Stomach (tissue), 9 donors: ENCODE results near the gene BHLHA9. TPM values are rescaled to one million over a fixed set of nuclear protein-coding genes. Genes with fewer than 3 reads are reported as not detected.

Experiments used
- DNase-seq, 2 donors: peaks; one replicate each; pipeline versions ENCODE4 v3.0.0 to v3.0.0-alpha.2; 2013 to 2019
- H3K27ac ChIP-seq, 5 donors: fragments of 200-600 bp in 4 of 5; sonication (generic) in 4 of 5; one replicate each; pipeline ENCODE4 v1.5.1; 2013 to 2019; ENCODE audit warnings: mild to moderate bottlenecking in 1 of 5, moderate library complexity in 1 of 5
- H3K27me3 ChIP-seq, 3 donors: fragments of 200-600 bp; sonication (generic); one replicate each; pipeline ENCODE4 v1.5.1; 2017 to 2019; ENCODE audit warnings: mixed run types in 1 of 3
- H3K36me3 ChIP-seq, 4 donors: fragments of 200-600 bp; sonication (generic); 1 replicate in 3 of 4; 2 replicates in 1 of 4; pipeline ENCODE4 v1.5.1; 2016 to 2019
- H3K4me1 ChIP-seq, 4 donors: fragments of 200-600 bp; sonication (generic); one replicate each; pipeline ENCODE4 v1.5.1; 2016 to 2019
- H3K4me3 ChIP-seq, 4 donors: fragments of 200-600 bp; sonication (generic) in 3 of 4; one replicate each; pipeline ENCODE4 v1.5.1; 2016 to 2019; ENCODE audit warnings: mild to moderate bottlenecking in 1 of 4
- H3K9me3 ChIP-seq, 4 donors: fragments of 200-600 bp; sonication (generic); one replicate each; pipeline ENCODE4 v1.5.1; 2016 to 2019
- EP300 ChIP-seq: sonication (generic); formaldehyde crosslinking; IDR thresholded peaks from one replicate; pipeline ENCODE4 v1.6.1; 2017; ENCODE audit warnings: antibody characterized with exemption
- POLR2A ChIP-seq, 4 donors: fragments of 450-650 bp; IDR thresholded peaks; one replicate each; pipeline ENCODE4 v1.6.1; 2016; ENCODE audit warnings: antibody characterized with exemption in 4 of 4, control low read depth in 2 of 4, mild to moderate bottlenecking in 1 of 4, moderate library complexity in 1 of 4
- POLR2AphosphoS5 ChIP-seq, 3 donors: sonication (generic); formaldehyde crosslinking; IDR thresholded peaks; one replicate each; pipeline ENCODE4 v1.6.1; 2016; ENCODE audit warnings: antibody characterized with exemption in 3 of 3
- WGBS, 5 donors: extraction: QIAGEN DNeasy Blood & Tissue Kit in 3 of 5; methylation state at CpG; one replicate each; pipeline versions ENCODE4 v1.1.5 to v1.1.7; 2013 to 2018; 5-methylcytosine and 5-hydroxymethylcytosine counted together
- intact Hi-C: fragments of 100-400 bp; cut with DNase I; formaldehyde crosslinking; loops from one replicate; pipeline ENCODE4 v1.15.1; 2023; ENCODE audit warnings: low total_unique reads
- polyA plus RNA-seq, 3 donors: library from polyadenylated mRNA; stranded (reverse); fragments of 200-250 nt; gene quantifications; one replicate each; pipeline ENCODE4 v1.2.3, GENCODE V29; 2013
- total RNA-seq, 5 donors: library from RNA; depleted of rRNA; stranded (reverse); fragments of >200 nt; gene quantifications; one replicate each; pipeline versions ENCODE4 v1.1.0 to v1.2.3, GENCODE V29; 2014 to 2016
- TF ChIP-seq, protein P1 (sequence below), 7 experiments: fragments of 450-650 bp in 4 of 7; fragments of 200-600 bp in 3 of 7; sonication (generic) in 3 of 7; IDR thresholded peaks; one replicate each; pipeline ENCODE4 v1.5.1; 2016 to 2019; ENCODE audit warnings: antibody characterized with exemption in 7 of 7, control low read depth in 2 of 7, mild to moderate bottlenecking in 1 of 7
- donor health status: healthy with polysubstance abuse.
- donor health status: Bipolar disorder and iron deficiency.
- donor health status: healthy.

Gene BHLHA9
- total and polyA plus RNA-seq, 8 donors = not detected

DNA sequence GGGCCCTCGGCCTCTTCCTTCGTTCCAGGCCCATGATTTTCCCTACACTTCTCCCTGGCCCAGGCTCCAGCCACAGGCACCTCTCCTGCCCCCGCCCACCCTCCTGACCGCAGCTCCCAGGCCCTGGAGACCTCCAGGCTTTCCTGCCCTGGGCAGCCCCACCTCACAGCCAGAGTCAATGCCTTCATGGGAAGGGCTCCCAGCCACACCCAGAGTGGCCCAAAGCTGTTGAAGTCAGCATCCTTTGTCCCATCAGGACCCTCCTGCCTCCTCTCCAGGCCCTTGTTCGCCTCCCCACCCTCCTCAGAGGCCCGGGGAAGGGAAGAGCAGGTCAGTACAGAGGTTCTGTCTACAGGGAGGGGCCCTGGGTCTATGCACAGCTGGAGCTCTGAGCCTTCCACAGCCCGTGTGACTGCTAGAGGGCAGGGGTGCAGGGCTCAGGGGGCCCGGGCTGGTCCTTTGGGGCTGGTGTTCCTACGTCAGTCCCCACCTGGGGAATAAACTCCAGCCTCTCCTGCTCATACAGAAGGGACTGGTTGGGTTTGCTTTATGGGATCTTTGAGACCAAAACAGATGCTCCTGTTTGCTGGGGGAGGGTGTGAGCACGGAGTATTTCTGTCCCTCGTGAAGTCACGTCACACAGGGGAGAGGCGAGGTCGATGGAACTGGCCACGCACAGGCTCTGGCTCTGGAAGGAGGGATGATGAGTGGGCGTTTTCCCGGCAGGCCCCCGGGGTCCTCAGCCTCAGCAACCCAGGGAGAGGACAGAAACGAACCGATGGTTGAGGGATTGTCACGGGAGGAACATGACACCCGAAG, 29.5 kb downstream of the BHLHA9 start:
- Histone ChIP-seq H3K36me3 (no peaks in the 10 kb centered on the region), H3K27ac (no peak overlapping the region), H3K27me3 (peaks cover 0 to 95% (median 14%) of the 10 kb centered on the region in 3 donors), H3K4me3 (no peak overlapping the region), H3K4me1 (peaks cover 0 to 12% (median 10%) of the 10 kb centered on the region in 4 donors), H3K9me3 (no peaks in the 10 kb centered on the region)
- WGBS, 5 donors = 71 to 82% (median 77%) methylated on average over 16 to 22 of the region's 22 CpGs
- intact Hi-C loops = no loop called here
- TF ChIP-seq, protein P1, sequence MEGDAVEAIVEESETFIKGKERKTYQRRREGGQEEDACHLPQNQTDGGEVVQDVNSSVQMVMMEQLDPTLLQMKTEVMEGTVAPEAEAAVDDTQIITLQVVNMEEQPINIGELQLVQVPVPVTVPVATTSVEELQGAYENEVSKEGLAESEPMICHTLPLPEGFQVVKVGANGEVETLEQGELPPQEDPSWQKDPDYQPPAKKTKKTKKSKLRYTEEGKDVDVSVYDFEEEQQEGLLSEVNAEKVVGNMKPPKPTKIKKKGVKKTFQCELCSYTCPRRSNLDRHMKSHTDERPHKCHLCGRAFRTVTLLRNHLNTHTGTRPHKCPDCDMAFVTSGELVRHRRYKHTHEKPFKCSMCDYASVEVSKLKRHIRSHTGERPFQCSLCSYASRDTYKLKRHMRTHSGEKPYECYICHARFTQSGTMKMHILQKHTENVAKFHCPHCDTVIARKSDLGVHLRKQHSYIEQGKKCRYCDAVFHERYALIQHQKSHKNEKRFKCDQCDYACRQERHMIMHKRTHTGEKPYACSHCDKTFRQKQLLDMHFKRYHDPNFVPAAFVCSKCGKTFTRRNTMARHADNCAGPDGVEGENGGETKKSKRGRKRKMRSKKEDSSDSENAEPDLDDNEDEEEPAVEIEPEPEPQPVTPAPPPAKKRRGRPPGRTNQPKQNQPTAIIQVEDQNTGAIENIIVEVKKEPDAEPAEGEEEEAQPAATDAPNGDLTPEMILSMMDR (IDR thresholded peaks at IDR 0.05) = no peak
- TF ChIP-seq POLR2A (IDR thresholded peaks at IDR 0.05) (no peak), POLR2AphosphoS5 (IDR thresholded peaks at IDR 0.05) (no peak), EP300 (no peak)
- no peak for DNase-seq

DNA sequence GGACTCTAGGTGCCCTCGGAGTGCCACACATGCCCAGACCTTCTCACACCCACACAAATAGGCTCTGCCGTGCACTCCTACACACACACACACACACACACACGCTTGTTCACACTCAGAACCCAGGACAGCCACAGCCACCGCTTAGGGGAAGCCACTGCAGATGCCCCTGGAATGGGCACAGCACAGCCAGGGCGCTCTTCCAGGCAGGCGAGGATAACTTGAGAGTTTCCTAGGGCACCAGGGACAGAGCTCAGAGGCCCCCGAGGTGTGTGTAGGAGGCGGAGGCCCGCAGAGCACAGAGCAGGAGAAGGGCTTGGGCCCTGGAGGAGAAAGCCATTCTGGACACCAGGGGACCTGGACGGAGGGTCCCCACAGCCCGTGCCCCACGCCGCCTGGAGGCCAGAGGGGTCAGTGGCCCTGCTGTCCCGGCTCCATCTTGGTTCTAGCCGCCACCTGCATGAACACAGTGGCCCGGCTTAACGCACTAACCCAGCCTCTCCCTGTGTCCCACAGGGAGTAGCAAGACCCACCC, 30.2 kb downstream of the BHLHA9 start:
- no peaks in the 10 kb centered on the region for H3K9me3 ChIP-seq
- TF ChIP-seq, protein P1 (IDR thresholded peaks at IDR 0.05) = no peak
- TF ChIP-seq EP300 = no peak
- no peak for TF ChIP-seq POLR2AphosphoS5 (IDR thresholded peaks at IDR 0.05)
- no peak for TF ChIP-seq POLR2A (IDR thresholded peaks at IDR 0.05)
- WGBS, 5 donors = 80 to 88% (median 86%) methylated on average over 12 to 17 of the region's 17 CpGs
- DNase-seq = no peak
- H3K4me1 ChIP-seq = peaks cover 0 to 12% (median 10%) of the 10 kb centered on the region in 4 donors
- H3K4me3 ChIP-seq = no peak overlapping the region
- no peaks in the 10 kb centered on the region for H3K36me3 ChIP-seq
- intact Hi-C loops = no loop called here
- H3K27ac ChIP-seq = no peak overlapping the region
- peaks cover 0 to 97% (median 14%) of the 10 kb centered on the region in 3 donors for H3K27me3 ChIP-seq

- TF ChIP-seq, protein P1 (IDR thresholded peaks at IDR 0.05) = no peak
- no peak for TF ChIP-seq EP300
- TF ChIP-seq POLR2A (IDR thresholded peaks at IDR 0.05) = no peak
- TF ChIP-seq POLR2AphosphoS5 (IDR thresholded peaks at IDR 0.05) = no peak
- H3K9me3 ChIP-seq = no peaks in the 10 kb centered on the region
- DNase-seq = no peak
- H3K36me3 ChIP-seq = no peaks in the 10 kb centered on the region
- H3K27me3 ChIP-seq = peaks cover 0 to 100% (median 14%) of the 10 kb centered on the region in 3 donors
- H3K4me1 ChIP-seq = peaks cover 0 to 12% (median 10%) of the 10 kb centered on the region in 4 donors
- WGBS, 5 donors = 66 to 79% (median 70%) methylated on average over 9 to 14 of the region's 14 CpGs
- intact Hi-C loops = no loop called here
- H3K4me3 ChIP-seq = no peak overlapping the region
- no peak overlapping the region for H3K27ac ChIP-seq
Measured at GRCh38 chr17:1301546-1301945, 31.3 kb downstream of the BHLHA9 start.

GRCh38 chr17:1302761-1303160, 32.5 kb downstream of the BHLHA9 start:
- no peak overlapping the region for H3K4me3 ChIP-seq
- no peak for TF ChIP-seq EP300
- no peak for TF ChIP-seq POLR2AphosphoS5 (IDR thresholded peaks at IDR 0.05)
- TF ChIP-seq, protein P1 (IDR thresholded peaks at IDR 0.05) = no peak
- TF ChIP-seq POLR2A (IDR thresholded peaks at IDR 0.05) = no peak
- H3K4me1 ChIP-seq = peaks cover 0 to 12% (median 9%) of the 10 kb centered on the region in 4 donors
- H3K36me3 ChIP-seq = no peaks in the 10 kb centered on the region
- intact Hi-C loops = no loop called here
- no peak overlapping the region for H3K27ac ChIP-seq
- peaks cover 0 to 100% (median 14%) of the 10 kb centered on the region in 3 donors for H3K27me3 ChIP-seq
- DNase-seq = no peak
- H3K9me3 ChIP-seq = no peaks in the 10 kb centered on the region
- WGBS, 5 donors = 76 to 89% (median 80%) methylated on average over 9 to 18 of the region's 18 CpGs
